ENCODE results near the gene FAS. TPM values are rescaled to one million over a fixed set of nuclear protein-coding genes. Genes with fewer than 3 reads are reported as not detected.

FAS gene
- total and polyA plus RNA-seq, 4 donors = 2.2 to 13.2 (median 5.9) TPM

- 99% methylated on average over 6 of the region's 6 CpGs for WGBS
- H3K4me1 ChIP-seq (ENCODE audit: control insufficient read depth in 4 of 4, insufficient read depth in 4 of 4, low read length in 3 of 4) = no peaks in the 10 kb centered on the region
Observed at GRCh38 chr10:88958721-88959120, 31.9 kb upstream of the FAS start.

GRCh38 chr10:88960802-88961201, 29.8 kb upstream of the FAS start:
- DNase-seq (ENCODE audit: low spot score) = no peak

More at GRCh38 chr10:88958721-88959120, 31.9 kb upstream of the FAS start:
- Histone ChIP-seq H3K36me3 (ENCODE audit: control insufficient read depth in 4 of 4, insufficient read depth in 3 of 4, low read depth in 1 of 4, low read length in 3 of 4) (no peaks in the 10 kb centered on the region), H3K27ac (ENCODE audit: low read depth in 1 of 2, low read length in 2 of 2) (no peak overlapping the region), H3K9ac (ENCODE audit: low read depth in 1 of 2, low read length in 2 of 2) (no peak overlapping the region), H3K4me3 (ENCODE audit: low read depth in 1 of 3, low read length in 3 of 3) (no peak overlapping the region), H3K27me3 (ENCODE audit: control insufficient read depth in 4 of 4, insufficient read depth in 4 of 4, low read length in 3 of 4) (no peaks in the 10 kb centered on the region), H3K9me3 (ENCODE audit: control insufficient read depth in 4 of 4, low read length in 3 of 4) (no peaks in the 10 kb centered on the region)
- DNase-seq (ENCODE audit: low spot score) = no peak
- TF ChIP-seq SP1 (IDR thresholded peaks at IDR 0.05) (no peak), REST (IDR thresholded peaks at IDR 0.05) (no peak), MAX (IDR thresholded peaks at IDR 0.05) (no peak), HNF4G (IDR thresholded peaks at IDR 0.05) (no peak), RXRA (IDR thresholded peaks at IDR 0.05) (no peak), RAD21 (IDR thresholded peaks at IDR 0.05) (no peak), EGR1 (IDR thresholded peaks at IDR 0.05; ENCODE audit: low read depth in 2 of 2) (no peak), ATF3 (IDR thresholded peaks at IDR 0.05) (no peak), TAF1 (conservative IDR thresholded peaks at IDR 0.05) (no peak), JUND (IDR thresholded peaks at IDR 0.05) (no peak), HNF4A (conservative IDR thresholded peaks at IDR 0.05) (no peak), FOXA1 (IDR thresholded peaks at IDR 0.05) (no peak), GABPA (IDR thresholded peaks at IDR 0.05 in 1 of 2, conservative IDR thresholded peaks at IDR 0.05 in 1 of 2) (no peak)

More at GRCh38 chr10:88960802-88961201, 29.8 kb upstream of the FAS start:
- 95% methylated on average over 1 of the region's 1 CpG for WGBS
- no peaks in the 10 kb centered on the region for H3K9me3 ChIP-seq (ENCODE audit: control insufficient read depth in 4 of 4, low read length in 3 of 4)
- no peak overlapping the region for H3K4me3 ChIP-seq (ENCODE audit: low read depth in 1 of 3, low read length in 3 of 3)
- H3K27ac ChIP-seq (ENCODE audit: low read depth in 1 of 2, low read length in 2 of 2) = no peak overlapping the region
- no peak overlapping the region for H3K9ac ChIP-seq (ENCODE audit: low read depth in 1 of 2, low read length in 2 of 2)
- H3K4me1 ChIP-seq (ENCODE audit: control insufficient read depth in 4 of 4, insufficient read depth in 4 of 4, low read length in 3 of 4) = no peaks in the 10 kb centered on the region
- TF ChIP-seq GABPA (IDR thresholded peaks at IDR 0.05 in 1 of 2, conservative IDR thresholded peaks at IDR 0.05 in 1 of 2) = no peak
- no peak for TF ChIP-seq ZBTB33 (IDR thresholded peaks at IDR 0.05)
- TF ChIP-seq FOXA1 (IDR thresholded peaks at IDR 0.05) = no peak
- no peak for TF ChIP-seq HNF4G (IDR thresholded peaks at IDR 0.05)
- TF ChIP-seq REST (IDR thresholded peaks at IDR 0.05) = no peak
- TF ChIP-seq FOXA2 (IDR thresholded peaks at IDR 0.05) = no peak
- TF ChIP-seq MAX (IDR thresholded peaks at IDR 0.05) = no peak
- no peak for TF ChIP-seq RXRA (IDR thresholded peaks at IDR 0.05)
- no peak for TF ChIP-seq EGR1 (IDR thresholded peaks at IDR 0.05; ENCODE audit: low read depth in 2 of 2)
- TF ChIP-seq RAD21 (IDR thresholded peaks at IDR 0.05) = no peak
- no peaks in the 10 kb centered on the region for H3K27me3 ChIP-seq (ENCODE audit: control insufficient read depth in 4 of 4, insufficient read depth in 4 of 4, low read length in 3 of 4)
- no peaks in the 10 kb centered on the region for H3K36me3 ChIP-seq (ENCODE audit: control insufficient read depth in 4 of 4, insufficient read depth in 3 of 4, low read depth in 1 of 4, low read length in 3 of 4)

All from liver (tissue), 9 donors.